ENCODE measurements around the gene BLID. TPM values are rescaled to one million over a fixed set of nuclear protein-coding genes. Genes with fewer than 3 reads are reported as not detected.

The BLID gene
- polyA plus RNA-seq, 12 donors, result not detected

- DNase-seq, result no peak
These were observed 24.5 kb upstream of the BLID start for GRCh38 chr11:122140500-122140899.

- no peak for DNase-seq
These were observed 23.5 kb upstream of the BLID start for GRCh38 chr11:122139595-122139866.

GRCh38 chr11:122138744-122139594 is 23.0 kb upstream of the BLID start:
- DNase-seq, result no peak

GRCh38 chr11:122137078-122137793 is 21.2 kb upstream of the BLID start:
- no peak for DNase-seq

- no peak for DNase-seq
These were observed 15.1 kb upstream of the BLID start for GRCh38 chr11:122131126-122131525.

- no peak for DNase-seq
These were observed 12.1 kb upstream of the BLID start for GRCh38 chr11:122128146-122128545.

GRCh38 chr11:122127020-122127419 is 11.0 kb upstream of the BLID start:
- DNase-seq, result no peak

GRCh38 chr11:122126024-122126688 is 10.1 kb upstream of the BLID start:
- DNase-seq, result no peak

GRCh38 chr11:122123263-122123929 is 7.4 kb upstream of the BLID start:
- DNase-seq, result no peak

GRCh38 chr11:122122179-122122578 is 6.2 kb upstream of the BLID start:
- DNase-seq, result no peak

- no peak for DNase-seq
These were observed 4.1 kb upstream of the BLID start for GRCh38 chr11:122120096-122120495.

- no peak for DNase-seq
These were observed 576 bp upstream of the BLID start for GRCh38 chr11:122116591-122116990.

- no peak for DNase-seq
These were observed 1.0 kb downstream of the BLID start for GRCh38 chr11:122114976-122115375.

GRCh38 chr11:122113836-122114825 is 1.9 kb downstream of the BLID start:
- peak; percentile 40 for DNase-seq

- DNase-seq, result no peak
These were observed 3.3 kb downstream of the BLID start for GRCh38 chr11:122112470-122113365.

GRCh38 chr11:122109932-122110331 is 6.1 kb downstream of the BLID start:
- DNase-seq, result no peak

GRCh38 chr11:122108828-122109227 is 7.2 kb downstream of the BLID start:
- DNase-seq, result no peak

GRCh38 chr11:122108192-122108799 is 7.7 kb downstream of the BLID start:
- no peak for DNase-seq

- no peak for DNase-seq
These were observed 8.4 kb downstream of the BLID start for GRCh38 chr11:122107566-122107965.

- no peak for DNase-seq
These were observed 9.0 kb downstream of the BLID start for GRCh38 chr11:122107045-122107444.
